Upper lobe of left lung (tissue), 6 donors: Measurements from ENCODE around the gene FER1L5. TPM values are rescaled to one million over a fixed set of nuclear protein-coding genes. Genes with fewer than 3 reads are reported as not detected.

Experiments
- ATAC-seq, 2 donors: fragments of 200-7000 bp; cut with Tn5 transposase; one replicate each; pipeline ENCODE4 v1.9.1; 2022; ENCODE audit warnings: mild to moderate bottlenecking in 2 of 2, moderate library complexity in 2 of 2; ENCODE audit not compliant: low FRiP score in 2 of 2
- DNase-seq, 2 donors: peaks; one replicate each; pipeline ENCODE4 v3.0.0-alpha.2; 2019 to 2020
- H3K27ac ChIP-seq, 4 donors: fragments of 200-600 bp; sonication (generic); one replicate each; pipeline ENCODE4 v1.5.1; 2016 to 2019
- H3K27me3 ChIP-seq, 4 donors: fragments of 200-600 bp; sonication (generic); one replicate each; pipeline ENCODE4 v1.5.1; 2017 to 2019
- H3K36me3 ChIP-seq, 4 donors: fragments of 200-600 bp; sonication (generic); one replicate each; pipeline ENCODE4 v1.5.1; 2016 to 2019
- H3K4me1 ChIP-seq, 4 donors: fragments of 200-600 bp; sonication (generic); one replicate each; pipeline ENCODE4 v1.5.1; 2018 to 2019
- H3K4me3 ChIP-seq, 4 donors: fragments of 200-600 bp; sonication (generic); one replicate each; pipeline ENCODE4 v1.5.1; 2017 to 2019; ENCODE audit warnings: mild to moderate bottlenecking in 2 of 4, moderate library complexity in 1 of 4
- H3K9me3 ChIP-seq, 4 donors: fragments of 200-600 bp; sonication (generic); one replicate each; pipeline ENCODE4 v1.5.1; 2018 to 2019
- CTCF ChIP-seq, 6 experiments: fragments of 450-650 bp in 4 of 6; fragments of 200-600 bp in 2 of 6; sonication (generic) in 2 of 6; IDR thresholded peaks; one replicate each; pipeline ENCODE4 v1.5.1; 2016 to 2019; ENCODE audit warnings: antibody characterized with exemption in 6 of 6
- EP300 ChIP-seq, 4 donors: sonication (generic); formaldehyde crosslinking; IDR thresholded peaks; one replicate each; pipeline ENCODE4 v1.5.1; 2017; ENCODE audit warnings: antibody characterized with exemption in 4 of 4, control low read depth in 2 of 4
- POLR2A ChIP-seq, 4 donors: fragments of 450-650 bp; IDR thresholded peaks; one replicate each; pipeline ENCODE4 v1.5.1; 2016 to 2017; ENCODE audit warnings: antibody characterized with exemption in 4 of 4, mild to moderate bottlenecking in 2 of 4
- POLR2AphosphoS5 ChIP-seq, 2 donors: sonication (generic); formaldehyde crosslinking; IDR thresholded peaks; one replicate each; pipeline ENCODE4 v1.5.1; 2017; ENCODE audit warnings: antibody characterized with exemption in 2 of 2
- WGBS, 2 donors: methylation state at CpG; one replicate each; pipeline ENCODE4 v1.1.5; 2017 to 2018; 5-methylcytosine and 5-hydroxymethylcytosine counted together
- total RNA-seq, 6 donors: library from RNA; depleted of rRNA in 4 of 6; stranded (reverse); fragments of >200 nt in 4 of 6; gene quantifications; one replicate each; pipeline versions ENCODE4 v1.1.0 to v1.2.1, GENCODE V29; 2016 to 2021
- donor health status: DM: no; HTN: no; CAD: no; lungs with moderate emphysema.
- donor health status: DM: no; HTN: yes; CAD: no; lungs with severe emphysema.

Gene FER1L5
- total RNA-seq, 6 donors from 2014 or later: 0.15 to 5.2 (median 0.43) TPM

- Histone ChIP-seq H3K27me3 (no peaks in the 10 kb centered on the region), H3K9me3 (no peaks in the 10 kb centered on the region), H3K36me3 (no peaks in the 10 kb centered on the region), H3K27ac (no peak overlapping the region), H3K4me1 (peaks cover 0 to 14% (median 8%) of the 10 kb centered on the region in 4 donors), H3K4me3 (no peak overlapping the region)
- ATAC-seq (peak; percentile 7 to 17), DNase-seq (no peak)
- TF ChIP-seq POLR2A (IDR thresholded peaks at IDR 0.05): no peak
- WGBS, 2 donors: 53 to 66% methylated on average over 4 to 13 of the region's 19 CpGs
Measured at GRCh38 chr2:96685577-96686459, 43.3 kb downstream of the FER1L5 start.

DNA sequence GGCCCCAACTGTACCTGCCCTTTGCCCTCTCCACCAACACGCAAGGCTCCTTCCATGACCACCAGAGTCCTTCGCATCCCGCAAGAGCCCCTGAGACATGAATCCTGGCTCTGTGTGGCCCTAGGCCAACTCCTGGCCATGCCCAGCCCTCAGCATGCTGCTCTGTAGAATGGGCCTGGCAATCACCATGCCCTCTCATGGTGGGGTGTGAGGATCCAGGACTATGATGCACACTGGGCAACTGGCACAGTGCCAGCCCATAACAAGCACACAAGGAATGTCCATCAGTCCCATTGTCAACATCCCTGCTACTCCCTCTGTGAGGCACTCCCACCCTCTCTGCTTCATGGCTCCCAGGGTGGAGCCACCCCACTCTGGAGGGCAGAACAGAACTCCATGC lies 44.7 kb downstream of the FER1L5 start:
- Histone ChIP-seq H3K4me1 (peaks cover 3 to 17% (median 11%) of the 10 kb centered on the region in 4 donors), H3K36me3 (no peaks in the 10 kb centered on the region), H3K27ac (no peak overlapping the region), H3K9me3 (no peaks in the 10 kb centered on the region), H3K4me3 (no peak overlapping the region), H3K27me3 (no peaks in the 10 kb centered on the region)
- TF ChIP-seq CTCF (IDR thresholded peaks at IDR 0.05) (no peak), POLR2A (IDR thresholded peaks at IDR 0.05) (no peak), EP300 (IDR thresholded peaks at IDR 0.05) (no peak), POLR2AphosphoS5 (IDR thresholded peaks at IDR 0.05) (no peak)
- no peak for ATAC-seq
- DNase-seq: no peak
- 96 to 97% methylated on average over 3 of the region's 3 CpGs for WGBS, 2 donors

- Histone ChIP-seq H3K4me3 (no peak overlapping the region), H3K4me1 (peaks cover 3 to 23% (median 11%) of the 10 kb centered on the region in 4 donors), H3K36me3 (no peaks in the 10 kb centered on the region), H3K9me3 (no peaks in the 10 kb centered on the region), H3K27me3 (no peaks in the 10 kb centered on the region), H3K27ac (no peak overlapping the region)
- no peak for DNase-seq
- WGBS, 2 donors: 84 to 90% methylated on average over 20 to 27 of the region's 27 CpGs
- ATAC-seq: no peak
- TF ChIP-seq POLR2AphosphoS5 (IDR thresholded peaks at IDR 0.05) (no peak), CTCF (IDR thresholded peaks at IDR 0.05) (no peak), POLR2A (IDR thresholded peaks at IDR 0.05) (no peak), EP300 (IDR thresholded peaks at IDR 0.05) (no peak)
Measured at GRCh38 chr2:96687711-96688640, 45.4 kb downstream of the FER1L5 start.

GRCh38 chr2:96688649-96689430 lies 46.3 kb downstream of the FER1L5 start:
- H3K9me3 ChIP-seq: no peaks in the 10 kb centered on the region
- H3K4me3 ChIP-seq: no peak overlapping the region
- H3K4me1 ChIP-seq: peaks cover 3 to 26% (median 11%) of the 10 kb centered on the region in 4 donors
- no peak for ATAC-seq
- H3K27ac ChIP-seq: no peak overlapping the region
- no peaks in the 10 kb centered on the region for H3K36me3 ChIP-seq
- no peaks in the 10 kb centered on the region for H3K27me3 ChIP-seq
- WGBS, 2 donors: 94 to 97% methylated on average over 5 to 11 of the region's 11 CpGs
- TF ChIP-seq CTCF (IDR thresholded peaks at IDR 0.05): no peak
- no peak for TF ChIP-seq EP300 (IDR thresholded peaks at IDR 0.05)
- no peak for TF ChIP-seq POLR2A (IDR thresholded peaks at IDR 0.05)
- TF ChIP-seq POLR2AphosphoS5 (IDR thresholded peaks at IDR 0.05): no peak
- DNase-seq: no peak
